ENCODE measurements around the gene NEU3. TPM values are rescaled to one million over a fixed set of nuclear protein-coding genes. Genes with fewer than 3 reads are reported as not detected.

The NEU3 gene
- total RNA-seq, 1 donor from 2014 or later, result 5.6 TPM

DNA sequence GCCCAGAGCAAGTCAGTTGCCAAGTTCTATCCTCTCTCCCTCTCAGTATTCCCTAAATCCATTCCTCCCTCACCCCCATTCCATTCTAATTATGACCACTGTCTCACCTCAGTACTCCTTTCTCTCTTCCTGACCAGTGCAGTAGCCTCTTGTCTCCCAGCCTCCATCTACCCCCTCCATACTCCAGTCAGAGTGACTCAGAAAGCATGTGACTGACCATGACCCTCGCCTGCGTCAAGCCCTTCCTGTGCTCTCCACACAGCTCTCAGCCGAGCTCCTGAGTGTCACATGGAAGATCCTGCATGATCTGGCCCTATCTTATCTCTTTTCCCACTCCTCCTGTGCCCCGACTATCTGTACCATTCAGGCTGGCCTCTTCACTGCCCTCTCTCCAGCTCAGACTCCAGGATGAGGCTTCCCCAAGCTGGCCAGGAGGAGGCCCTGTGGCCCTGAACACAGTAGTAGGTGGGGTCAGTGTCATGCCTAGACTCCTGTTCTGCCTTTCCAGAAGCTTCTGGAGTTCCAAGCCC lies 42.6 kb downstream of the NEU3 start:
- TF ChIP-seq, protein P1, sequence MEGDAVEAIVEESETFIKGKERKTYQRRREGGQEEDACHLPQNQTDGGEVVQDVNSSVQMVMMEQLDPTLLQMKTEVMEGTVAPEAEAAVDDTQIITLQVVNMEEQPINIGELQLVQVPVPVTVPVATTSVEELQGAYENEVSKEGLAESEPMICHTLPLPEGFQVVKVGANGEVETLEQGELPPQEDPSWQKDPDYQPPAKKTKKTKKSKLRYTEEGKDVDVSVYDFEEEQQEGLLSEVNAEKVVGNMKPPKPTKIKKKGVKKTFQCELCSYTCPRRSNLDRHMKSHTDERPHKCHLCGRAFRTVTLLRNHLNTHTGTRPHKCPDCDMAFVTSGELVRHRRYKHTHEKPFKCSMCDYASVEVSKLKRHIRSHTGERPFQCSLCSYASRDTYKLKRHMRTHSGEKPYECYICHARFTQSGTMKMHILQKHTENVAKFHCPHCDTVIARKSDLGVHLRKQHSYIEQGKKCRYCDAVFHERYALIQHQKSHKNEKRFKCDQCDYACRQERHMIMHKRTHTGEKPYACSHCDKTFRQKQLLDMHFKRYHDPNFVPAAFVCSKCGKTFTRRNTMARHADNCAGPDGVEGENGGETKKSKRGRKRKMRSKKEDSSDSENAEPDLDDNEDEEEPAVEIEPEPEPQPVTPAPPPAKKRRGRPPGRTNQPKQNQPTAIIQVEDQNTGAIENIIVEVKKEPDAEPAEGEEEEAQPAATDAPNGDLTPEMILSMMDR (IDR thresholded peaks at IDR 0.05), result no peak
- DNase-seq (ENCODE audit: extremely low spot score in 2 of 2), result peak; percentile 61 to 70
- Histone ChIP-seq H3K9me3 (no peaks in the 10 kb centered on the region), H3K27ac (no peak overlapping the region), H3K36me3 (no peaks in the 10 kb centered on the region), H3K4me1 (no peaks in the 10 kb centered on the region), H3K27me3 (no peaks in the 10 kb centered on the region), H3K4me3 (no peak overlapping the region)
- intact Hi-C loops (cut with DNase I), result loop anchor here (5.0 kb wide), 2 partner anchors 99 to 1381 kb away; no protein-coding TSS in a partner anchor

DNA sequence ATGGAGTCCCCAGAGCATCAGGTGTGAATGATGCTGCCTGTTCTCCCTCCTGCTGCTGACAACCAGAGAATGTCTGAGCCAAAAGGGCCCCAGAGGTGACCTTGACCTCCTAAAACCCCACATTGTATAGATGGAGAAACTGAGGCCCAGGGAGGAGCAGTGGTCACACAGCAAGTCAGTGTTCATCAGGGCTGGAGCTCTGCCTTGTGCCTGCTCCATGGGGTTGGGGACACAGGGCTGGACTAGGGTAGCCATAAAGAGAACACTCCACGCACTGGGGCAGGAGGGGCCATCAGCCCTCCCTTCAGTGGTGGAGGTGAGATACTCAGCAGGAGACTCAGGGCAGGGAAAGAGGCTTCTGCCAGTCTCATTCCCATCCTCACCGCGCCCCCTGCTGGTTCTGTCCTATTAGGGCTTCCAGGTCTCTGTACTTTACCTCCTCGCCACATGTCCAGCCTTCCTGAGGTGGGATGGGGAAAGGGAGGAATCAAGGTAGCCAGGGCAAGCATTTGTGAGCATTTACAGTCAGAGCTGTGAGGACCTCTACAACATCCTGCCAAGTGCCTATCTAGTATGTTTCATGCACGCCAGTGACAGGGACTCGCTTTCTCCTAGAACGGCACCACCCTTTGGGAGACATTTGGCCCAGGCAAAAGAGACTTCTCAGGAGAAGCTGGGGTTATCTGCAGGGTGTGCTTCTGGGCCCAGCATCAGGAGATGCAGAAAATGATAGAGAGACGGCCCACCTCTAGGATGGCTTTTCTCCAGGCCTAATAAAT lies 43.2 kb downstream of the NEU3 start:
- TF ChIP-seq, protein P1 (IDR thresholded peaks at IDR 0.05), result peak; percentile 45 to 48 (median 47)
- TF ChIP-seq POLR2AphosphoS5 (IDR thresholded peaks at IDR 0.05; ENCODE audit: insufficient read depth in 1 of 2, low read depth in 1 of 2), result no peak
- H3K4me3 ChIP-seq, result no peak overlapping the region
- intact Hi-C loops (cut with DNase I), result loop anchor here (5.0 kb wide), 2 partner anchors 100 to 1380 kb away; no protein-coding TSS in a partner anchor

DNA sequence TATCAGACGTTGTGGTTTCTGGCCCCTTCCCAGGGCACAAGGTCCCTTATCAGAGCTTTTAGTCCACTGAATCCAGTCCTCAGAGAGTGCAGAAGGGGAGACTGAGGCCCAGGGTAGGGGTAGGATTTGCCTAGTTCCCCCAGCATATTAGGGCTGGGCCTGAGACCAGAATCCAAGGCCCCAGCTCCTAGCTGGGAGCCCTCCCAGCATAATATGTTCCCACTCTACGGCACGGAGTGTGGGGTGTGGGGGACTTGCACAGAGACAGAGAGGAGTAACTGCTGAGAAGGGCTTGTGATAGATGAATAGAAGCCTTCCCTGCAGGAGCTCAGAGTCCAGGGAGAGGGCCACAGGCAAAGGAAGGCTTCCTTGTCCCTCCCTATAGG lies 43.8 kb downstream of the NEU3 start:
- Histone ChIP-seq H3K27ac (no peak overlapping the region), H3K4me1 (no peaks in the 10 kb centered on the region), H3K9me3 (no peaks in the 10 kb centered on the region), H3K27me3 (no peaks in the 10 kb centered on the region), H3K4me3 (no peak overlapping the region), H3K36me3 (no peaks in the 10 kb centered on the region)
- TF ChIP-seq POLR2A (IDR thresholded peaks at IDR 0.05), result no peak
- no peak for TF ChIP-seq POLR2AphosphoS5 (IDR thresholded peaks at IDR 0.05; ENCODE audit: insufficient read depth in 1 of 2, low read depth in 1 of 2)
- TF ChIP-seq, protein P1 (IDR thresholded peaks at IDR 0.05), result no peak
- intact Hi-C loops (cut with DNase I), result loop anchor here (5.0 kb wide), 2 partner anchors 100 to 1380 kb away; no protein-coding TSS in a partner anchor
- peak in 1 of 2 donors; percentile 82 for DNase-seq (ENCODE audit: extremely low spot score in 2 of 2)

More for the DNA sequence above, 43.2 kb downstream of the NEU3 start:
- H3K4me1 ChIP-seq, result no peaks in the 10 kb centered on the region
- no peak overlapping the region for H3K27ac ChIP-seq
- DNase-seq (ENCODE audit: extremely low spot score in 2 of 2), result peak; percentile 37 to 91
- no peaks in the 10 kb centered on the region for H3K27me3 ChIP-seq
- H3K9me3 ChIP-seq, result no peaks in the 10 kb centered on the region
- no peaks in the 10 kb centered on the region for H3K36me3 ChIP-seq

DNA sequence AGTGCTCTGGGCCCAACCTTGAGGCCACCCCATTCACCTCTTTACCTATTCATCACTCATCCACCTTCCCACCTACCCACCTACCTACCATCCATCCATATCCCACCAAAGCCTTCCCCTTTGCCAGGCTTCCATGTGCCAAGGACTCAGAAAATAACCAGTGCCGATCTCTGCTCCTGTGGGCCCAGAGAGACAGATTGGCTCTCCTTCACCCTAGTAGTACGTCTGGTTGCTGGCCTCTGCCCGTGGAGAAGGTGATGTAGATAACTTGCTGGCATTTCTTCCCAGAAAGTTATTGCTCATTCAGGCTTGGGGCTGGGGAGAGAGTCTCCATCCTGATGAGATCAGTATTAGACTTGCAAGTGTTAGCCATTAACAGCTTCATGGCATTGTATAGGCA lies 45.2 kb downstream of the NEU3 start:
- intact Hi-C loops (cut with DNase I), result loop anchor here (5.0 kb wide), 2 partner anchors 102 to 1378 kb away; no protein-coding TSS in a partner anchor
- Histone ChIP-seq H3K4me3 (no peak overlapping the region), H3K36me3 (no peaks in the 10 kb centered on the region), H3K27me3 (no peaks in the 10 kb centered on the region), H3K4me1 (no peaks in the 10 kb centered on the region), H3K27ac (no peak overlapping the region), H3K9me3 (no peaks in the 10 kb centered on the region)
- TF ChIP-seq, protein P1 (IDR thresholded peaks at IDR 0.05), result no peak
- TF ChIP-seq POLR2A (IDR thresholded peaks at IDR 0.05), result no peak
- peak in 1 of 2 donors; percentile 67 for DNase-seq (ENCODE audit: extremely low spot score in 2 of 2)

DNA sequence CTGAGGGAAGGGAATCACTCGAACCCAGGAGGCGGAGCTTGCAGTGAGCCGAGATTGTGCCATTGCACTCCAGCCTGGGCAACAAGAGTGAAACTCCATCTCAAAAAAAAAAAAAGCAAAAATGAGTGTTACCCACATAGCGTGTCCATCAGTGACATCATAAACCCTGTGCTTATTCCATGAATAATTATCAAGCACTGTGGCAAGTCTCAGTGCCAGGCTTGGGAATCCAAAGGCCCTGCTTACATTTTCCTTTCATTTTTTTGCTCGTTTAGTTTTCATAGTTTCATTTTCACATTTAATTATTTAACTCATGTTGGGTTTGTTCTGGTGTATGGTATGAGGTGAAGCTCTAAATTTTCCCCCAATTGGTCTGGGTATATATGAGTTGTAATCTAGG lies 46.5 kb downstream of the NEU3 start:
- no peaks in the 10 kb centered on the region for H3K27me3 ChIP-seq
- DNase-seq (ENCODE audit: extremely low spot score in 2 of 2), result no peak
- intact Hi-C loops (cut with DNase I), result no loop called here
- TF ChIP-seq POLR2AphosphoS5 (IDR thresholded peaks at IDR 0.05; ENCODE audit: insufficient read depth in 1 of 2, low read depth in 1 of 2) (no peak), POLR2A (IDR thresholded peaks at IDR 0.05) (no peak)
- TF ChIP-seq, protein P1 (IDR thresholded peaks at IDR 0.05), result no peak
- H3K27ac ChIP-seq, result no peak overlapping the region
- no peak overlapping the region for H3K4me3 ChIP-seq
- H3K4me1 ChIP-seq, result no peaks in the 10 kb centered on the region
- no peaks in the 10 kb centered on the region for H3K9me3 ChIP-seq
- no peaks in the 10 kb centered on the region for H3K36me3 ChIP-seq

All from vagina (tissue), 2 donors.